GM21360 (cell line): ENCODE results near the gene UTF1.

Source experiments
- ATAC-seq: cut with Tn5 transposase; IDR thresholded peaks from one replicate; pipeline ENCODE4 v1.9.1; 2021; ENCODE audit warnings: mild to moderate bottlenecking, moderate library complexity; ENCODE audit not compliant: unreplicated experiment

The UTF1 gene

GRCh38 chr10:133196221-133196915 is 33.6 kb upstream of the UTF1 start:
- ATAC-seq = no peak

DNA sequence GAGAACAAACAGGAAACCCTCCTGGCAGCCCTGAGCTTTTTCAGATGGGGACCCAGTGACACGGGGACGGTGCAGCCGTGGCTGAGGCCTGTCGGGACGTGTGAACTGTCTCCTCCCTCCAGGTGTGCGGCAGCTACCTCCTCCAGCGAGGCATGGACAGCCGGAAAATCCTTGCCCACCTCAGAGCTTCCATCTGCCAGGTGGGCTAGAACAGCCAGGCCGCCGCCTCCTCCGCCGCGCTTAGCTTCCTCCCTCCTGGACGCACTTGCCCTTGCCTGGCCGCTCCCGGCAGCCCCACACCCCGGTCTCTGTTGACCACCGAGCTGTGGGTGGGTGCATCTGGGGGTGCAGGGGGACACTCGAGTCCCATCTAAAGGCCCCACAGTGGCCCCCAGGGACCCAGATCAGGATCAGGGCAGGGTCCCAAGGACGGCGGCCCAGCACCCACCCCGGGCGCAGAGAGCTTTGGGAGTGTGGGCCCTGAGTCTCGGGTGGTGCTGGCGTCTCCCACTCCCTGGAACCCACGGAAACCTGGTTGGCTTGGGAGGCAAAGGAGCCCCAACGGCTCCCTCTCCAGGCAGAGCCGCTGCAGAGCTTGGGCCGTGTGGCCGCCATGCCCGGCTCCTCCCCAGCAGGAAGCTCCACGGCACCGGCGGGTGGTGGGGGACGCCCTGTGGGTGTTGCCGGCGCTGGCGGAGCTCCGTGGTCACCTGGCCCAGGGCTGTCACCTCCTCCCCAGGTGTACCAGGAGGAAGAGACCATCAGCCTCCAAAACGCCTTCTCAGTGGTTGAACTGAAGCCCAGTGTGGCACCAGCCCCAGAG is 32.9 kb upstream of the UTF1 start:
- ATAC-seq = no peak

- ATAC-seq = no peak
Measured at GRCh38 chr10:133197786-133198185, 32.2 kb upstream of the UTF1 start.

DNA sequence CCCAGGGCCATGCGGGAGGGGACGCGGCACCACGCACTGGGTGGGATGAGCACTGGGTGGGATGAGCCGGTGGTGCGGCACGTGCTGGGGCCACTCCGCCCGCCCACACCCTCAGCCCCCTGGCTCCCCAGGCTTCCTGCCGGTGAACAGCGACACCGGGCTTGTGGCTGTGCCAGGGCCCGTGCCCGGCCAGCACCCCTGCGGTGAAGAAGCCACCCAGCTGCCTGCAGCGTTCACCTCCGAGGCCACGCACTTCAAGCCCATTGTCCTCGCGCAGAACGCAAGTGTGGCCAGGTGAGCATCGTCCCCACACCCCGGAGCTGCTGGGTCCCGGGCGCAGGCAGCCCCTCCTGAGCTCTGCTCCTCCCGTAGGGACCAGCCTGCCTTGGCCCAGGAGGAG is 31.8 kb upstream of the UTF1 start:
- no peak for ATAC-seq

- ATAC-seq = no peak
Measured at GRCh38 chr10:133198621-133199487, 31.2 kb upstream of the UTF1 start.

DNA sequence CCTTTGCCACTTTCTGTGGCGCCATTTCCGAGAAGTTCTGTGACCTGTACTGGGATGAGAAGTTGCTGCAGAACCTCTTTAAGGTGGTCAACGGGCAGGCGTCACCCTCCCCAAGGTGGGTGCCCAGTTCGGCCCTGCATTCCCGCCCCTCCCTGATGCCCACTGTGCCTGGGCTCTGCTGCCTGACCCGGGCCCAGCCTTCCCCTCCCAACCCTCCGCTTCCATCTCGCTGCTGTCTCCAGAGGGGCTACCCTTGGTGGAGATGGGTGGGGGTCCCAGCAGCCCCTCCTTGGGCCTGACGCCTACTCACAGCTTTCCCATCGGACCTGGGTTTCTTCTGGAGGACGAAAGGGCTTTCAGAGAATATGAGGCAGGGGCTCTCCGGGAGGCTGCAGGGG is 30.5 kb upstream of the UTF1 start:
- ATAC-seq = no peak

- ATAC-seq = no peak
Measured at GRCh38 chr10:133199992-133200611, 29.9 kb upstream of the UTF1 start.

GRCh38 chr10:133200621-133201031 is 29.4 kb upstream of the UTF1 start:
- no peak for ATAC-seq

DNA sequence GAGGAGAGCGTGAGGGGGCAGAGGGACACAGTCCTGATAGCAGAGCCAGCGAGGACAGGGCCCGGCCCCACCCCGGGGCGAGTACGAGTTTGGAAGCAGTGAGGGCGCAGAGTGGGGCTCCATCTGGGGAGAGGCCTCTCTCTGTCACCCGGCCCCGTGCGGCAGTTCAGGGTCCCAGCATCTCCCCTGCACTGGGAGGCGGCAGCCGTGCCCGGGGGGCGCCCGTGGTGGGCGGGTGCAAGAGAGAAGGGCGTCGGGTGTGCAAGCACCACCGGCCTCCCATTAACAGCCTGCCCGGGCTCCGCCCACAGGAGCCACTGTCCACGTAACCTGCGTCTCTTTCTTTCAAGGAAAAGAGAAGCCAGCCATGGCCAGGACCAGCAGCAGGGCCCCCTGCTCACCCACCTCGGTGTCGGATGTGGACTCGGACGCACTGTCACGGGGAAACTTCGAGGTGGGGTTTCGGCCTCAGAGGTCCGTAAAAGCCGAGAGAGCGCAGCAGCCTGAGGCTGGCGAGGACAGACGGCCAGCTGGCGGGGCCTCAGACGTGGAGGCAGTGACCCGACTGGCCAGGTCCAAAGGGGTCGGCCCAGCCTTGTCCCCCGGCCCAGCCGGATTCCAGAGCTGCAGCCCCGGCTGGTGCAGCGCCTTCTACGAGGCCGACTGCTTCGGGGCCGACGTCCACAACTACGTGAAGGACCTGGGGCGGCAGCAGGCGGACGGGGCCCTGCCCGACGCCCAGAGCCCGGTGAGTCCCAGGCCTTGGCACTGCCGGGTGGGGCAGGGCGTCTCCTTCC is 28.7 kb upstream of the UTF1 start:
- no peak for ATAC-seq

- no peak for ATAC-seq
Measured at GRCh38 chr10:133201948-133202725, 27.9 kb upstream of the UTF1 start.

DNA sequence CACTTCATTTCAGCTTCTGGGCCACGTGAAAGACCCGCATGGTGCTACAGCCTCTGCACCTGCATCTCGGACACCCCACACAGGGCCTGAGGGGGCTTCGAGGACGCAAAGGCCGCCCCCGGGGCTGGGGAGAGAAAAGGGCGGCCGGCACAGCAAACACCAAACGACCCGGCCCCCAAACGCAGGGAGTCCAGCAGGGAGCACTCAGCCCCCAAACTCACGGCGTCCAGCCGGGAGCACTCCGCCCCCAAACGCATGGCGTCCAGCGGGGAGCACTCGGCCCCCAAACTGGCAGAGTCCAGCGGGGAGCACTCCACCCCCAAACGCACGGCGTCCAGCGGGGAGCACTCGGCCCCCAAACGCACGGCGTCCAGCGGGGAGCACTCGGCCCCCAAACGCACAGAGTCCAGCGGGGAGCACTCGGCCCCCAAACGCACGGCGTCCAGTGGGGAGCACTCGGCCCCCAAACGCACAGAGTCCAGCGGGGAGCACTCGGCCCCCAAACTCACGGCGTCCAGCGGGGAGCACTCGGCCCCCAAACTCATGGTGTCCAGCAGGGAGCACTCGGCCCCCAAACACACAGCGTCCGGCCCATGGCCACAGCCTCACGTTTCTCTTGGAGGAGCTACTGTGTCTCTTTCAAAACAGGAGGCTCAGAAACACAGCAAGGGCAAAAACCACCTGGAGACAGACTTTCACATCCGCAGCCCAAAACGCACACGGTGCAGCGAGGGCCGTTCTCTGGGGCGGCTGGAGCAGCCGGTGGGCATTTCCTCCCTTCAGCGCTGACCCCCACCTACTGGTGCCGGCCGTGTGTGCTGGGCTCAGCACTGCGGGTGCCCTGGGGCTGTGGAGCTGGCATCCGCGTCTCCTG is 27.0 kb upstream of the UTF1 start:
- ATAC-seq = no peak

DNA sequence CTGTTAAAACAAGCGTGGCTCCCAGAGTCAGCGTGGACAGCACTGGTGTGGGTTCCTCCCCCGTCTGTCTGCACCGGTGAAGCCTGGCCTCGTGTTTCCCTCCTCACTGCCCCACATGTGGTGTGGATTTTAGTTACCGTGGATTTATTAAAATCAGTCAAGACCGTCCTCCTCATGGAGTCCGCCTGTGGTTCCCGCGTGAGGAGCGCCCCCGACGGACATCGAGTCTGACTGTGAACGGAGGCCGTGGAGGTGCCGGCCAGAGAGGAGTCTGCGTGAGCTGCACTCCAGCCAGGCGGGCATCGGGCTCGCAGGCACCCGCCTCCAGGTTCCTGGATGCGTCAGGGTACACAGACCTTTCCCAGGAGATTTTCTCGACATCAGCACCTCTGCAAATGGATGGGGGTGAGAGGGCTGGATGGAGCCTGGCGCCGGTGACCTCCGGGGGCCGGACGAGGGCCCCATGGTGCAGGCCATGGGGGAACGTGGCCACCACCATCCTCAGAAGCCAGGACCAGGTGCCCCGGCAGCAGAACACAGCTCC is 26.3 kb upstream of the UTF1 start:
- ATAC-seq = no peak

GRCh38 chr10:133204226-133205015 is 25.6 kb upstream of the UTF1 start:
- no peak for ATAC-seq

DNA sequence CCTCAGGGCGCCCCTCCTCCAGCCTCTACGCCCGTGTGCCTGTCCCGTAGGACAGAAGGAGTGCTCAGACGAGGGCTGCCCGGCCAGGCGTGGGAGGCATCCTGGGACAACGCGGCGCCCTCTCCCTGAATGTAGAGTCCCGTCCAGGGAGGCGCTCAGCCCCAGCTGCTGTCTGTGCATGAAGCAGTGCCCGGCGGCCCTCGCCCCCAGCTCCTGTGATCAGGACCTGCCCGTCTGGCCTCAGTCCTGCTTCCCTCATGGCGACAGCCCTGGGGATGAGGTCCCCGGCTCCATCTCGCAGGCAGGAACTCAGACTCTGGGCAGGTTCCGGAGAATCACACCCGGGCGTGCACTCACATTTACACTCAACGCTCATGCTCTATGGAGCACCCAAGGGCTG is 24.9 kb upstream of the UTF1 start:
- ATAC-seq = no peak

- no peak for ATAC-seq
Measured at GRCh38 chr10:133206356-133207040, 23.5 kb upstream of the UTF1 start.

GRCh38 chr10:133207041-133207600 is 22.9 kb upstream of the UTF1 start:
- ATAC-seq = no peak

DNA sequence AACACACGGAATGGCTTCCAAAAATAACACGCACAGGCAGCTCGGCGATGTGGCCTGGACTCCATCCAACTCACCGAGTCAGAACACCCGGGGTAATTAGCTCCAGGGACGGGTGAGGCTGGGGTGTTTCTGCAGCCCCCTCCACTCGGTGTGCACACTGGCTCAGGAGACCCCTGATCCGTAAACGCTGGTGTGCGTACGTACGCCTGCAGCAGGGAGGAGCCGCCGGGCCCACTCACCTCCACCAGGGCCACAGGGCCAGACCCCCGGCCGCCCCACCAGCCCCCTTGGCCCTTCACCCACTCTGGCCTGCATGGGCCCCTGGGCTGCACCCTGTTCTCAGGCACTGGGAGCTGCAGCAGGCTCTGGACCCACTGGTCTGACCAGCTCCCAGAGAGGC is 22.4 kb upstream of the UTF1 start:
- ATAC-seq = no peak
